Prostate gland (tissue), 2 donors: ENCODE data around the gene FAM3A. TPM values are rescaled to one million over a fixed set of nuclear protein-coding genes. Genes with fewer than 3 reads are reported as not detected.

Experiments
- DNase-seq: peaks from one replicate; pipeline ENCODE4 v3.0.0-alpha.2; 2019; ENCODE audit warnings: low spot score
- H3K27ac ChIP-seq, 2 donors: fragments of 200-600 bp; sonication (generic); 2 replicates each; pipeline ENCODE4 v1.5.1; 2017 to 2019
- H3K27me3 ChIP-seq: fragments of 200-600 bp; sonication (generic); replicated peaks from 2 replicates; pipeline ENCODE4 v1.5.1; 2019; ENCODE audit not compliant: insufficient read depth
- H3K36me3 ChIP-seq, 2 donors: fragments of 200-600 bp; sonication (generic); 1 replicate in 1 of 2; 2 replicates in 1 of 2; pipeline versions ENCODE4 v1.5.1 to v1.8.1; 2017 to 2019
- H3K4me1 ChIP-seq: fragments of 200-600 bp; sonication (generic); replicated peaks from 2 replicates; pipeline ENCODE4 v1.5.1; 2019
- H3K4me3 ChIP-seq, 2 donors: fragments of 200-600 bp; sonication (generic); 2 replicates each; pipeline ENCODE4 v1.5.1; 2017 to 2019
- H3K9me3 ChIP-seq: fragments of 200-600 bp; sonication (generic); 2 replicates; pipeline ENCODE4 v1.5.1; 2017
- CTCF ChIP-seq, 4 experiments: fragments of 200-600 bp in 2 of 4; fragments of 450-650 bp in 2 of 4; sonication (generic) in 2 of 4; IDR thresholded peaks; 1 replicate in 3 of 4; 2 replicates in 1 of 4; pipeline ENCODE4 v1.5.1; 2016 to 2019; ENCODE audit warnings: antibody characterized with exemption in 4 of 4, mild to moderate bottlenecking in 2 of 4, moderate library complexity in 2 of 4
- POLR2A ChIP-seq: fragments of 450-650 bp; IDR thresholded peaks from one replicate; pipeline ENCODE4 v1.6.1; 2016; ENCODE audit warnings: antibody characterized with exemption, mild to moderate bottlenecking
- POLR2AphosphoS5 ChIP-seq: sonication (generic); formaldehyde crosslinking; IDR thresholded peaks from one replicate; pipeline ENCODE4 v1.6.1; 2017; ENCODE audit warnings: antibody characterized with exemption
- WGBS: methylation state at CpG from one replicate; pipeline ENCODE4 v1.1.5; 2018; 5-methylcytosine and 5-hydroxymethylcytosine counted together
- intact Hi-C: fragments of 100-400 bp; cut with DNase I; formaldehyde crosslinking; loops from one replicate; pipeline ENCODE4 v1.14.2; 2022
- total RNA-seq, 2 donors: library from RNA; depleted of rRNA; stranded (reverse); fragments of >200 nt; gene quantifications; one replicate each; pipeline ENCODE4 v1.1.0, GENCODE V29; 2016

FAM3A gene
- total RNA-seq, 2 donors from 2014 or later = 52.0 to 72.7 TPM

- intact Hi-C loops = no loop called here
- no peaks in the 10 kb centered on the region for H3K36me3 ChIP-seq
- no peak for TF ChIP-seq POLR2A
- TF ChIP-seq CTCF (IDR thresholded peaks at IDR 0.05) = no peak
- no peak for TF ChIP-seq POLR2AphosphoS5
- no peaks in the 10 kb centered on the region for H3K9me3 ChIP-seq
- peak overlapping the region; percentile 58 to 64 for H3K4me3 ChIP-seq
- peak overlapping the region; percentile 81 to 82 for H3K27ac ChIP-seq
- 0% methylated on average over 9 of the region's 9 CpGs for WGBS
- DNase-seq = no peak
- H3K4me1 ChIP-seq = no peaks in the 10 kb centered on the region
- H3K27me3 ChIP-seq = no peaks in the 10 kb centered on the region
Observed at GRCh38 chrX:154548028-154548316, 31.9 kb upstream of the FAM3A start.

- Histone ChIP-seq H3K36me3 (no peaks in the 10 kb centered on the region), H3K27ac (peak within 1 kb of the TSS; percentile 81 to 82), H3K4me3 (peak within 1 kb of the TSS; percentile 58 to 64), H3K27me3 (no peaks in the 10 kb centered on the region), H3K9me3 (no peaks in the 10 kb centered on the region), H3K4me1 (no peaks in the 10 kb centered on the region)
- DNase-seq = peak; percentile 82
- 0% methylated on average over 25 of the region's 69 CpGs for WGBS
- intact Hi-C loops = no loop called here
- TF ChIP-seq POLR2AphosphoS5 (peak; percentile 41), CTCF (IDR thresholded peaks at IDR 0.05) (no peak), POLR2A (no peak)
Observed at GRCh38 chrX:154547245-154548027, 31.4 kb upstream of the FAM3A start, which contains the start of gene IKBKG. Gene IKBKG, plus strand, starts transcription at chrX:154547620. Its CDS starts 4,383 bp downstream, at chrX:154552003.

GRCh38 chrX:154546354-154547244 is 30.6 kb upstream of the FAM3A start, which contains the start of gene G6PD:
Gene G6PD, minus strand, starts transcription at chrX:154546846. Its CDS starts 691 bp downstream, at chrX:154546155.
- 1% methylated on average over 20 of the region's 92 CpGs for WGBS

GRCh38 chrX:154545673-154546274 is 29.7 kb upstream of the FAM3A start:
- no peak for DNase-seq
- Histone ChIP-seq H3K27ac (no peak overlapping the region), H3K4me3 (no peak overlapping the region), H3K9me3 (no peaks in the 10 kb centered on the region), H3K36me3 (no peaks in the 10 kb centered on the region), H3K4me1 (no peaks in the 10 kb centered on the region), H3K27me3 (no peaks in the 10 kb centered on the region)
- no peak for TF ChIP-seq POLR2A
- TF ChIP-seq POLR2AphosphoS5 = no peak
- TF ChIP-seq CTCF (IDR thresholded peaks at IDR 0.05) = no peak
- intact Hi-C loops = no loop called here
- 94% methylated on average over 9 of the region's 17 CpGs for WGBS

More at GRCh38 chrX:154546354-154547244, 30.6 kb upstream of the FAM3A start, which contains the start of gene G6PD:
- peak; percentile 49 for DNase-seq
- TF ChIP-seq POLR2A (peak; percentile 7), POLR2AphosphoS5 (no peak)
- Histone ChIP-seq H3K27me3 (no peaks in the 10 kb centered on the region), H3K4me1 (no peaks in the 10 kb centered on the region), H3K4me3 (peak within 1 kb of the TSS; percentile 58 to 64), H3K9me3 (no peaks in the 10 kb centered on the region), H3K27ac (peak within 1 kb of the TSS; percentile 81 to 82), H3K36me3 (no peaks in the 10 kb centered on the region)
- intact Hi-C loops = no loop called here
